Endothelial cell (in vitro differentiated cells): ENCODE data around the gene STRIT1. TPM values are rescaled to one million over a fixed set of nuclear protein-coding genes. Genes with fewer than 3 reads are reported as not detected.
"Not testable (repeated sequence)": the region's sequence is repeated elsewhere in the genome, so short reads cannot be mapped to it uniquely, and the experiment has no call there.

Experiments used
- DNase-seq: peaks from one replicate; pipeline ENCODE4 v3.0.0; 2021; ENCODE audit warnings: low spot score
- H3K27ac Mint-ChIP-seq: one replicate; pipeline ENCODE4 v1.8.0; 2021; ENCODE audit warnings: mixed read lengths, inconsistent platforms; ENCODE audit not compliant: unreplicated experiment
- H3K27me3 Mint-ChIP-seq: one replicate; pipeline ENCODE4 v1.8.0; 2021; ENCODE audit warnings: mild to moderate bottlenecking, moderate library complexity, mixed read lengths, inconsistent platforms; ENCODE audit not compliant: unreplicated experiment
- H3K36me3 Mint-ChIP-seq: one replicate; pipeline ENCODE4 v1.8.0; 2021; ENCODE audit warnings: mild to moderate bottlenecking, low read depth, mixed read lengths, inconsistent platforms; ENCODE audit not compliant: unreplicated experiment
- H3K4me1 Mint-ChIP-seq: one replicate; pipeline ENCODE4 v1.8.0; 2021; ENCODE audit warnings: mild to moderate bottlenecking, mixed read lengths, inconsistent platforms; ENCODE audit not compliant: unreplicated experiment
- H3K4me3 Mint-ChIP-seq: one replicate; pipeline ENCODE4 v1.8.0; 2021; ENCODE audit warnings: mild to moderate bottlenecking, mixed read lengths, inconsistent platforms; ENCODE audit not compliant: unreplicated experiment
- H3K9me3 Mint-ChIP-seq: one replicate; pipeline ENCODE4 v1.8.0; 2021; ENCODE audit warnings: mixed read lengths, inconsistent platforms; ENCODE audit not compliant: unreplicated experiment
- total RNA-seq: library from RNA; stranded (reverse); fragmentation: NEBNext Ultra II Directional; extraction: Animal tissue kit (Norgen Biotek cat#: 25700); gene quantifications from one replicate; pipeline ENCODE4 v1.2.1, GENCODE V29; 2021; ENCODE audit not compliant: unreplicated experiment
- TF ChIP-seq, protein P1 (sequence below): fragments of 200-600 bp; sonication (generic); IDR thresholded peaks from one replicate; pipeline ENCODE4 v1.5.0; 2021; ENCODE audit warnings: antibody characterized with exemption; ENCODE audit not compliant: unreplicated experiment

The STRIT1 gene
- total RNA-seq, 1 donor from 2014 or later, result not detected

GRCh38 chr3:155281912-155282311 is 11.6 kb downstream of the STRIT1 start:
- no peak overlapping the region for H3K4me3 Mint-ChIP-seq
- no peaks in the 10 kb centered on the region for H3K27me3 Mint-ChIP-seq
- no peaks in the 10 kb centered on the region for H3K9me3 Mint-ChIP-seq
- H3K4me1 Mint-ChIP-seq, result no peaks in the 10 kb centered on the region
- peaks cover 7% of the 10 kb centered on the region for H3K36me3 Mint-ChIP-seq
- TF ChIP-seq, protein P1, sequence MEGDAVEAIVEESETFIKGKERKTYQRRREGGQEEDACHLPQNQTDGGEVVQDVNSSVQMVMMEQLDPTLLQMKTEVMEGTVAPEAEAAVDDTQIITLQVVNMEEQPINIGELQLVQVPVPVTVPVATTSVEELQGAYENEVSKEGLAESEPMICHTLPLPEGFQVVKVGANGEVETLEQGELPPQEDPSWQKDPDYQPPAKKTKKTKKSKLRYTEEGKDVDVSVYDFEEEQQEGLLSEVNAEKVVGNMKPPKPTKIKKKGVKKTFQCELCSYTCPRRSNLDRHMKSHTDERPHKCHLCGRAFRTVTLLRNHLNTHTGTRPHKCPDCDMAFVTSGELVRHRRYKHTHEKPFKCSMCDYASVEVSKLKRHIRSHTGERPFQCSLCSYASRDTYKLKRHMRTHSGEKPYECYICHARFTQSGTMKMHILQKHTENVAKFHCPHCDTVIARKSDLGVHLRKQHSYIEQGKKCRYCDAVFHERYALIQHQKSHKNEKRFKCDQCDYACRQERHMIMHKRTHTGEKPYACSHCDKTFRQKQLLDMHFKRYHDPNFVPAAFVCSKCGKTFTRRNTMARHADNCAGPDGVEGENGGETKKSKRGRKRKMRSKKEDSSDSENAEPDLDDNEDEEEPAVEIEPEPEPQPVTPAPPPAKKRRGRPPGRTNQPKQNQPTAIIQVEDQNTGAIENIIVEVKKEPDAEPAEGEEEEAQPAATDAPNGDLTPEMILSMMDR, result no peak
- DNase-seq, result no peak
- H3K27ac Mint-ChIP-seq, result no peak overlapping the region

DNA sequence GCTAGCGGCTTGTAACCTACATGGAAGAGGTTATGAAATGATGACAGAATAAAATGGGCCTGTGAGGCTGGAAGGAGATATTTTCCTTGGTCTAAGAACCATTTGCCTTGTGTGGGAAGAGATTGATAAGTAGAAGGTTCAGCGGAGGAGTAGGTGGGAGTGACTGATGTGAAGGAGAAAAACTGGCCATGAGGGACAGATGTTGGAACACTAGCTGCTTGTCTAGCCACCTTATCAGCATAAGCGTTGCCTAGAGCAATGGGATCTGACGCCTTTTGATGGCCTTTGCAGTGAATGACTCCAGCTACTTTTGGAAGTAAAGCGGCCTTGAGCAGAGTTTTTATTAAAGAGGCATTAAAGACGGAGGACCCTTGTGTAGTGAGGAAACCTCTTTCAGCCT is 17.4 kb downstream of the STRIT1 start:
- H3K27ac Mint-ChIP-seq, H3K9me3 Mint-ChIP-seq, H3K4me1 Mint-ChIP-seq, H3K27me3 Mint-ChIP-seq, H3K36me3 Mint-ChIP-seq, H3K4me3 Mint-ChIP-seq, DNase-seq: not testable (repeated sequence)

DNA sequence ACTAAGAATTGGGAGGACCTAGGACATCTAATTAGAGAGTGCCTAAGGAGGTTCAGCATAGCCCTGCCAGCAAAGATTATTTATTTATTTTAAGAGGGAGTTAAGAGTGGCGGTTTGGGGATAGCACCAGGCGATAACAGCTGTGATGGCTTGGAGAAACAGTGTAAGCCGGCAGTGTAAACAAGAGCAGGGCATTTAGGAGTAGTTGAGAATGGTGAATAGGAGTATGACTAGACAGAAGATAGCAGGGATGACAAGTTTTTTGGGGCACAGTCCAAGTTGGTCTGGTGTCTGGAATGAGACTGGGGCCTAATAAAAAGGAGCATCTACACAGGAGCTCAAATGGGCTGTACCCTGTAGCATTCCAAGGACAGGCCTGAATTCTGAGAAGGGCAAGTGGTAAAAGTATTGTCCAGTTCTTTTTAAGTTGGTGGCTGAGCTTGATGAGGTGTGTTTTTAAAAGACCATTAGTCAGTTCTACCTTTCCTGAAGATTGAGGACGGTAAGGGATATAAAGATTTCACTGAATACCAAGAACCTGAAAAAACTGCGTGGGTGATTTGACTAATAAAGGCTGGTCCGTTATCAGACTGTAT is 18.2 kb downstream of the STRIT1 start:
- not testable (repeated sequence) for H3K36me3 Mint-ChIP-seq, H3K9me3 Mint-ChIP-seq, H3K4me1 Mint-ChIP-seq, DNase-seq, H3K27ac Mint-ChIP-seq, H3K4me3 Mint-ChIP-seq, H3K27me3 Mint-ChIP-seq

- DNase-seq, H3K4me3 Mint-ChIP-seq, H3K36me3 Mint-ChIP-seq, H3K4me1 Mint-ChIP-seq, H3K27me3 Mint-ChIP-seq, H3K27ac Mint-ChIP-seq, H3K9me3 Mint-ChIP-seq: not testable (repeated sequence)
Observed at GRCh38 chr3:155274435-155274834, 19.0 kb downstream of the STRIT1 start.

DNA sequence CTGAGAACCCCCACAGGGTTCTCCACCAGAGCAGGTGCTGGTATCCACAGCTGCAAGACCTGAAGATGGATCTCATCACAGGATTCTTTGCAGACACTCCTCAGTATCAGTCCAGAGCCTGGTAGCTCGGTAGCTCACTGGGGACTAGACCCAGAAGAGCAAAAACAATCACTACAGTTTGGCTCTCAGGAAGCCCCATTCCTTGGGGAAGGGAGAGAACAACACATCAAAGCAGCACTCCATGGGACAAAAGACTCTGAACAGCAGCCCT is 22.2 kb downstream of the STRIT1 start:
- H3K36me3 Mint-ChIP-seq, result no peaks in the 10 kb centered on the region
- no peaks in the 10 kb centered on the region for H3K27me3 Mint-ChIP-seq
- no peak overlapping the region for H3K27ac Mint-ChIP-seq
- no peaks in the 10 kb centered on the region for H3K9me3 Mint-ChIP-seq
- no peak overlapping the region for H3K4me3 Mint-ChIP-seq
- no peaks in the 10 kb centered on the region for H3K4me1 Mint-ChIP-seq
- TF ChIP-seq, protein P1, result no peak
- no peak for DNase-seq

GRCh38 chr3:155270485-155271342 is 22.8 kb downstream of the STRIT1 start:
- no peak for DNase-seq
- TF ChIP-seq, protein P1, result no peak
- H3K4me3 Mint-ChIP-seq, result no peak overlapping the region
- H3K9me3 Mint-ChIP-seq, result no peaks in the 10 kb centered on the region
- H3K36me3 Mint-ChIP-seq, result no peaks in the 10 kb centered on the region
- no peaks in the 10 kb centered on the region for H3K4me1 Mint-ChIP-seq
- H3K27me3 Mint-ChIP-seq, result no peaks in the 10 kb centered on the region
- H3K27ac Mint-ChIP-seq, result no peak overlapping the region
